ENCODE results near the gene SND1.
A peak's percentile ranks its signal among the peaks of the same experiment; 100 is the strongest.

SND1 gene

GRCh38 chr7:128131731-128132130 lies 479.7 kb downstream of the SND1 start:
- no peak for DNase-seq

GRCh38 chr7:128132426-128133069 lies 480.6 kb downstream of the SND1 start:
- DNase-seq: no peak

GRCh38 chr7:128135159-128135514 lies 483.1 kb downstream of the SND1 start:
- no peak for DNase-seq

GRCh38 chr7:128135515-128136214 lies 483.7 kb downstream of the SND1 start:
- peak; percentile 50 for DNase-seq

GRCh38 chr7:128136215-128136597 lies 484.2 kb downstream of the SND1 start:
- no peak for DNase-seq

GRCh38 chr7:128137181-128137580 lies 485.2 kb downstream of the SND1 start:
- DNase-seq: no peak

- DNase-seq: no peak
Measured at GRCh38 chr7:128139406-128139805, 487.4 kb downstream of the SND1 start.

GRCh38 chr7:128141683-128142195 lies 489.7 kb downstream of the SND1 start:
- DNase-seq: no peak

All from activated gamma-delta T cell treated with Interleukin-2 at 50 U/mL for 16 hours (primary cell).